Bronchial smooth muscle cell (primary cell): ENCODE results near the gene SERTM2. TPM values are rescaled to one million over a fixed set of nuclear protein-coding genes. Genes with fewer than 3 reads are reported as not detected.

Experiments
- total RNA-seq: library from RNA; depleted of rRNA; stranded (reverse); fragments of >200 nt; gene quantifications from 2 replicates; pipeline ENCODE4 v1.2.1, GENCODE V29; 2014

The SERTM2 gene
- not detected in 2 replicates for total RNA-seq

GRCh38 chrX:111511477-111511876 is at the start of gene SERTM2:
Gene SERTM2, plus strand, starts transcription at chrX:111511645. Its CDS starts 7,213 bp downstream, at chrX:111518858.

Other genes with a start within 250 kb of the SERTM2 start
- gene CAPN6, start 241.2 kb upstream of the SERTM2 start, total RNA-seq, result under 0.01 TPM in 1 of 2 replicates, not detected in the other
- gene DCX, start 99.5 kb upstream of the SERTM2 start, total RNA-seq, result not detected in 2 replicates
- gene ALG13, start 169.5 kb downstream of the SERTM2 start, total RNA-seq, result 34.1 and 34.2 TPM in 2 replicates